ENCODE data around the gene TYMP.
A peak's percentile ranks its signal among the peaks of the same experiment; 100 is the strongest.

Gene TYMP

GRCh38 chr22:50531962-50532674 is 2.3 kb upstream of the TYMP start:
- Histone ChIP-seq H3K27ac (peak overlapping the region; percentile 34), H3K36me3 (replicated peaks) (no peaks in the 10 kb centered on the region), H3K27me3 (replicated peaks) (no peaks in the 10 kb centered on the region), H3K4me3 (ENCODE audit: low read depth, low read length) (peak overlapping the region; percentile 48)
- TF ChIP-seq CTCF (IDR thresholded peaks at IDR 0.05; ENCODE audit: low read depth, low read length, missing control alignments), result no peak
- in situ Hi-C loops (cut with HindIII; ENCODE audit: low pct_ligation_motif_present, low sequenced_read_pairs), result no loop called here
- peak; percentile 57 for DNase-seq

DNA sequence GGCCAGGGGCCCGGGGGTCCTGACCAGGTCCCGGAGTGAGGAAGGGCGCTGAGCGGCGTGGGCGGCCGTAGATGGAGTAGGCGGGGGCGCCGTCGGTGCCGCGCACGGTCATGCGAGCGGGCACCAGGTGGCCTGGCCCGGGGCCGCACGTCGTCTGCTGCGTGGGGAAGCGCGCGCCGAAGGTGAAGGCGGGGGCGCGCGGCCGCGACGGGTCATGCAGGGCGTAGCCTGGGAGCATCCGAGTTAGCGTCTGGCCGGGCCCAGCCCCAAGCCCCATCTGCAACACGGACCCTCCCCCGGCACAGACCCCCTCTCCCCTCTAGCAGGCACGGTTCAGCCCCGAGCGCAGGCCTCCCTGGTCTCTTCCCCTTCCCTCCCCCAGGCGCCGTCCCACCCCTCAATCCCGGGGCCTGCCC is 1.7 kb upstream of the TYMP start:
- in situ Hi-C loops (cut with HindIII; ENCODE audit: low pct_ligation_motif_present, low sequenced_read_pairs), result no loop called here
- H3K36me3 ChIP-seq (replicated peaks), result no peaks in the 10 kb centered on the region
- no peak for TF ChIP-seq CTCF (IDR thresholded peaks at IDR 0.05; ENCODE audit: low read depth, low read length, missing control alignments)
- peak overlapping the region; percentile 48 for H3K4me3 ChIP-seq (ENCODE audit: low read depth, low read length)
- peak overlapping the region; percentile 34 for H3K27ac ChIP-seq
- DNase-seq, result no peak
- no peaks in the 10 kb centered on the region for H3K27me3 ChIP-seq (replicated peaks)

GRCh38 chr22:50530877-50531545 is 1.2 kb upstream of the TYMP start:
- TF ChIP-seq CTCF (IDR thresholded peaks at IDR 0.05; ENCODE audit: low read depth, low read length, missing control alignments), result no peak
- in situ Hi-C loops (cut with HindIII; ENCODE audit: low pct_ligation_motif_present, low sequenced_read_pairs), result no loop called here
- no peak overlapping the region for H3K27ac ChIP-seq
- H3K36me3 ChIP-seq (replicated peaks), result no peaks in the 10 kb centered on the region
- DNase-seq, result peak; percentile 60
- peak overlapping the region; percentile 48 for H3K4me3 ChIP-seq (ENCODE audit: low read depth, low read length)
- H3K27me3 ChIP-seq (replicated peaks), result no peaks in the 10 kb centered on the region

DNA sequence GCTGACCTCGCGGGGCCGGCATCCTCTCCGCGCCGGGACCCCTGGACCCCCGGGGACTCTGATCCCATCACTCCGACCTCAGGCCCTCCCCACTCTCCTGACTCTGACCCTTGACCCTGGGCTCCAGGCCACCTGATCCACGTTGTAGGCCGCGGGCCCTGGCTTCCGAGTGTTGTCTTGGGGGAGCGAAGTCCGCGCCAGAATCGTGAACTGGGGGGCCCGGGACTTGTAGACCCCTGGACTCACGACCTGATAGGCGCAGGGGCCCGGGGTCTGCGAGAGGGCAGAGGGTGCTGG is 716 bp upstream of the TYMP start:
- Histone ChIP-seq H3K27ac (peak overlapping the region; percentile 5), H3K27me3 (replicated peaks) (no peaks in the 10 kb centered on the region), H3K4me3 (ENCODE audit: low read depth, low read length) (peak overlapping the region; percentile 43), H3K36me3 (replicated peaks) (no peaks in the 10 kb centered on the region)
- no peak for DNase-seq
- in situ Hi-C loops (cut with HindIII; ENCODE audit: low pct_ligation_motif_present, low sequenced_read_pairs), result no loop called here
- no peak for TF ChIP-seq CTCF (IDR thresholded peaks at IDR 0.05; ENCODE audit: low read depth, low read length, missing control alignments)

GRCh38 chr22:50529416-50529896 is 356 bp downstream of the TYMP start:
- Histone ChIP-seq H3K4me3 (ENCODE audit: low read depth, low read length) (peak overlapping the region; percentile 41), H3K27me3 (replicated peaks) (no peaks in the 10 kb centered on the region), H3K27ac (no peak overlapping the region), H3K36me3 (replicated peaks) (no peaks in the 10 kb centered on the region)
- DNase-seq, result no peak
- no peak for TF ChIP-seq CTCF (IDR thresholded peaks at IDR 0.05; ENCODE audit: low read depth, low read length, missing control alignments)
- in situ Hi-C loops (cut with HindIII; ENCODE audit: low pct_ligation_motif_present, low sequenced_read_pairs), result no loop called here
